ENCODE data around the gene GLRX5.

GRCh38 chr14:95487669-95488084, 47.2 kb upstream of the GLRX5 start:
- TF ChIP-seq EP300 (IDR thresholded peaks at IDR 0.05) (no peak), RARB (CRISPR knock-in tag; IDR thresholded peaks at IDR 0.05) (no peak), USF2 (IDR thresholded peaks at IDR 0.05) (no peak), KDM1A (IDR thresholded peaks at IDR 0.05; ENCODE audit: low read depth) (no peak), MAX (IDR thresholded peaks at IDR 0.05) (no peak), BHLHE40 (IDR thresholded peaks at IDR 0.05; ENCODE audit: low read depth, low read length) (no peak), CEBPB (IDR thresholded peaks at IDR 0.05) (no peak)
